Measurements from ENCODE around the gene EFCAB8.

The EFCAB8 gene

GRCh38 chr20:32982617-32983458, 124.1 kb downstream of the EFCAB8 start:
- CTCF ChIA-PET, result interaction anchor here (0.6 to 1.3 kb wide), 4 partner anchors 20 to 193 kb away, joined by 3 to 4 read pairs (median 3); no protein-coding TSS in a partner anchor
- no peak for DNase-seq (ENCODE audit: low spot score)
- no peak overlapping the region for H3K27ac ChIP-seq
- POLR2A ChIA-PET (ENCODE audit: low non-redundant PET), result interaction anchor here (0.6 kb wide), 1 partner anchor 13 kb away, joined by 3 read pairs; no protein-coding TSS in a partner anchor
- TF ChIP-seq CTCF (conservative IDR thresholded peaks at IDR 0.05; ENCODE audit: low read depth), result no peak

- CTCF ChIA-PET, result interaction anchor here (1.3 kb wide), 1 partner anchor 194 kb away, joined by 3 read pairs; no protein-coding TSS in a partner anchor
Measured at GRCh38 chr20:32983459-32984112, 124.9 kb downstream of the EFCAB8 start.

GRCh38 chr20:32984196-32984595, 125.5 kb downstream of the EFCAB8 start:
- no peak for DNase-seq (ENCODE audit: low spot score)
- no peak for TF ChIP-seq CTCF (conservative IDR thresholded peaks at IDR 0.05; ENCODE audit: low read depth)
- POLR2A ChIA-PET (ENCODE audit: low non-redundant PET), result no interaction called here
- CTCF ChIA-PET, result interaction anchor here (0.7 to 1.3 kb wide), 2 partner anchors 9 to 194 kb away, joined by 3 to 4 read pairs; no protein-coding TSS in a partner anchor
- H3K27ac ChIP-seq, result no peak overlapping the region

More at GRCh38 chr20:32983459-32984112, 124.9 kb downstream of the EFCAB8 start:
- no peak for DNase-seq (ENCODE audit: low spot score)
- TF ChIP-seq CTCF (conservative IDR thresholded peaks at IDR 0.05; ENCODE audit: low read depth), result no peak
- POLR2A ChIA-PET (ENCODE audit: low non-redundant PET), result no interaction called here
- no peak overlapping the region for H3K27ac ChIP-seq

- ChIA-PET POLR2A (ENCODE audit: low non-redundant PET) (no interaction called here), CTCF (interaction anchor here (0.7 to 1.3 kb wide), 2 partner anchors 8 to 195 kb away, joined by 3 to 4 read pairs; no protein-coding TSS in a partner anchor)
- DNase-seq (ENCODE audit: low spot score), result no peak
- H3K27ac ChIP-seq, result no peak overlapping the region
- no peak for TF ChIP-seq CTCF (conservative IDR thresholded peaks at IDR 0.05; ENCODE audit: low read depth)
Measured at GRCh38 chr20:32984631-32985354, 126.1 kb downstream of the EFCAB8 start.

GRCh38 chr20:32985596-32985995, 126.9 kb downstream of the EFCAB8 start:
- TF ChIP-seq CTCF (conservative IDR thresholded peaks at IDR 0.05; ENCODE audit: low read depth), result no peak
- ChIA-PET CTCF (interaction anchor here (1.1 to 1.6 kb wide), 2 partner anchors 13 to 24 kb away, joined by 3 to 6 read pairs; no protein-coding TSS in a partner anchor), POLR2A (ENCODE audit: low non-redundant PET) (no interaction called here)
- no peak for DNase-seq (ENCODE audit: low spot score)
- no peak overlapping the region for H3K27ac ChIP-seq
